Measurements from ENCODE around the gene JSRP1. TPM values are rescaled to one million over a fixed set of nuclear protein-coding genes. Genes with fewer than 3 reads are reported as not detected.

JSRP1 gene
- polyA plus RNA-seq, 2 of the 4 experiments (the other 2 are of a cell fraction) = 0.41 TPM; not detected in 1

- ATAC-seq (peak; percentile 22 to 54; a peak in 3 of 6 replicates), FAIRE-seq (no peak), DNase-seq (ENCODE audit: low read depth in 1 of 2, low spot score in 1 of 2) (peak in 1 of 2 experiments; percentile 30)
- CTCF ChIA-PET = interaction anchor here (0.6 to 2.7 kb wide), 5 partner anchors 8 to 80 kb away, joined by 3 to 9 read pairs (median 5); no protein-coding TSS in a partner anchor
- H3K9me3 ChIP-seq = no peaks in the 10 kb centered on the region
- H3K4me3 ChIP-seq = no peak overlapping the region
- H3K4me2 ChIP-seq = 0 out of 3 replicates have a peak overlapping the region, but pooled peaks have one; percentile 12
- WGBS (ENCODE audit: missing lambda C conversion rate) = 70% methylated on average over 13 of the region's 20 CpGs
- H3K27ac ChIP-seq = peak overlapping the region; percentile 8 to 50; a peak in 4 of 6 replicates
- TF ChIP-seq ESRRA (IDR thresholded peaks at IDR 0.05; ENCODE audit: borderline replicate concordance, low read length) = no peak
- TF ChIP-seq TP53 (CRISPR knock-in tag; IDR thresholded peaks at IDR 0.05) = no peak
- no peak for TF ChIP-seq EP300 (IDR thresholded peaks at IDR 0.05)
- TF ChIP-seq ELK1 (IDR thresholded peaks at IDR 0.05; ENCODE audit: low read depth, low read length) = no peak
- TF ChIP-seq KDM1A (IDR thresholded peaks at IDR 0.05; ENCODE audit: low read depth) = no peak
- no peak for TF ChIP-seq MAX (IDR thresholded peaks at IDR 0.05)
- no peak for TF ChIP-seq EHMT2 (IDR thresholded peaks at IDR 0.05; ENCODE audit: low read depth)
- no peak for TF ChIP-seq EHF (CRISPR knock-in tag; IDR thresholded peaks at IDR 0.05)
- TF ChIP-seq FOSL2 (IDR thresholded peaks at IDR 0.05) = no peak
- TF ChIP-seq FOSL2 (CRISPR knock-in tag; IDR thresholded peaks at IDR 0.05) = no peak
- TF ChIP-seq RAD21 (conservative IDR thresholded peaks at IDR 0.05 in 1 of 2, IDR thresholded peaks at IDR 0.05 in 1 of 2) = no peak
- no peak for TF ChIP-seq CBX8 (IDR thresholded peaks at IDR 0.05)
- TF ChIP-seq NFE2L2 (conservative IDR thresholded peaks at IDR 0.05; ENCODE audit: low read length) = no peak
- TF ChIP-seq BHLHE40 (IDR thresholded peaks at IDR 0.05; ENCODE audit: low read depth, low read length) = no peak
- no peak for TF ChIP-seq CEBPB (IDR thresholded peaks at IDR 0.05)
- TF ChIP-seq ZFP36 (IDR thresholded peaks at IDR 0.05; ENCODE audit: borderline replicate concordance, partially characterized antibody) = no peak
- no peak for TF ChIP-seq HOXB5 (CRISPR knock-in tag; IDR thresholded peaks at IDR 0.05)
- no peak for TF ChIP-seq TFCP2L1 (CRISPR knock-in tag; IDR thresholded peaks at IDR 0.05)
- no peak for TF ChIP-seq E2F6 (IDR thresholded peaks at IDR 0.05; ENCODE audit: borderline replicate concordance, low read depth)
- TF ChIP-seq MAFK (IDR thresholded peaks at IDR 0.05; ENCODE audit: partially characterized antibody) = no peak
- no peak for TF ChIP-seq RCOR1 (IDR thresholded peaks at IDR 0.05; ENCODE audit: low read depth, low read length)
- POLR2A ChIA-PET = no interaction called here
- H3K4me1 ChIP-seq = peaks cover 12% of the 10 kb centered on the region; the same call in 2 of the 3 replicates
Measured at GRCh38 chr19:2221250-2221831, 34.9 kb downstream of the JSRP1 start.

GRCh38 chr19:2219726-2220125 is 36.5 kb downstream of the JSRP1 start:
- H3K27ac ChIP-seq = no peak overlapping the region
- no peaks in the 10 kb centered on the region for H3K9me3 ChIP-seq
- no peak overlapping the region for H3K4me2 ChIP-seq
- no peak for ATAC-seq
- ChIA-PET CTCF (no interaction called here), POLR2A (no interaction called here)
- peaks cover 12% of the 10 kb centered on the region; the same call in 2 of the 3 replicates for H3K4me1 ChIP-seq
- DNase-seq (ENCODE audit: low read depth in 1 of 2, low spot score in 1 of 2) = no peak
- over 99% methylated on average over 18 of the region's 21 CpGs for WGBS (ENCODE audit: missing lambda C conversion rate)
- TF ChIP-seq KDM1A (IDR thresholded peaks at IDR 0.05; ENCODE audit: low read depth) (no peak), TP53 (CRISPR knock-in tag; IDR thresholded peaks at IDR 0.05) (no peak), EHF (CRISPR knock-in tag; IDR thresholded peaks at IDR 0.05) (no peak), HOXB13 (CRISPR knock-in tag; IDR thresholded peaks at IDR 0.05; ENCODE audit: low read depth) (no peak), RAD21 (conservative IDR thresholded peaks at IDR 0.05 in 1 of 2, IDR thresholded peaks at IDR 0.05 in 1 of 2) (no peak), E2F6 (IDR thresholded peaks at IDR 0.05; ENCODE audit: borderline replicate concordance, low read depth) (no peak), EP300 (IDR thresholded peaks at IDR 0.05) (no peak), FOSL2 (IDR thresholded peaks at IDR 0.05) (no peak), FOSL2 (CRISPR knock-in tag; IDR thresholded peaks at IDR 0.05) (no peak), CEBPB (IDR thresholded peaks at IDR 0.05) (no peak), POLR2AphosphoS2 (conservative IDR thresholded peaks at IDR 0.05; ENCODE audit: low read length) (no peak), REST (IDR thresholded peaks at IDR 0.05) (no peak), CBX2 (IDR thresholded peaks at IDR 0.05; ENCODE audit: borderline replicate concordance, low read depth) (no peak), MAZ (IDR thresholded peaks at IDR 0.05; ENCODE audit: borderline replicate concordance, low read depth, low read length) (no peak), PBX3 (IDR thresholded peaks at IDR 0.05) (no peak)
- H3K4me3 ChIP-seq = no peak overlapping the region
- no peak for FAIRE-seq

Data from A549 (cell line).